HCT116 (cell line): ENCODE data around the gene SMAGP.

ENCODE experiments used
- CBX3 ChIP-seq: IDR thresholded peaks from 2 replicates; pipeline ENCODE4 v1.6.1; 2012; ENCODE audit warnings: low read depth
- JUND ChIP-seq: IDR thresholded peaks from 2 replicates; pipeline ENCODE4 v1.6.1; 2012
- POLR2A ChIP-seq: IDR thresholded peaks from 2 replicates; pipeline ENCODE4 v1.7.0; 2011; ENCODE audit warnings: borderline replicate concordance; ENCODE audit not compliant: insufficient read depth, insufficient read length; ENCODE audit errors: extremely low read depth
- SIN3A ChIP-seq: IDR thresholded peaks from 2 replicates; pipeline ENCODE4 v1.6.1; 2012; ENCODE audit warnings: low read depth
- ZFX ChIP-seq: fragments of 450-650 bp; IDR thresholded peaks from 2 replicates; pipeline ENCODE4 v1.6.1; 2017
- TF ChIP-seq, protein P1 (sequence below), 3 experiments: fragments of 200-600 bp in 1 of 3; sonication (generic) in 1 of 3; IDR thresholded peaks in 2 of 3; conservative IDR thresholded peaks in 1 of 3; 2 replicates each; pipeline ENCODE4 v1.5.1; 2012 to 2017; ENCODE audit warnings: low read depth in 2 of 3, low read length in 2 of 3, antibody characterized with exemption in 1 of 3, borderline replicate concordance in 1 of 3, control low read depth in 1 of 3, mild to moderate bottlenecking in 1 of 3, mixed read lengths in 1 of 3, mixed run types in 1 of 3, moderate library complexity in 1 of 3; ENCODE audit not compliant: insufficient read depth in 1 of 3
- TF ChIP-seq, protein P2 (sequence below): IDR thresholded peaks from 2 replicates; pipeline ENCODE4 v1.6.1; 2012

DNA sequence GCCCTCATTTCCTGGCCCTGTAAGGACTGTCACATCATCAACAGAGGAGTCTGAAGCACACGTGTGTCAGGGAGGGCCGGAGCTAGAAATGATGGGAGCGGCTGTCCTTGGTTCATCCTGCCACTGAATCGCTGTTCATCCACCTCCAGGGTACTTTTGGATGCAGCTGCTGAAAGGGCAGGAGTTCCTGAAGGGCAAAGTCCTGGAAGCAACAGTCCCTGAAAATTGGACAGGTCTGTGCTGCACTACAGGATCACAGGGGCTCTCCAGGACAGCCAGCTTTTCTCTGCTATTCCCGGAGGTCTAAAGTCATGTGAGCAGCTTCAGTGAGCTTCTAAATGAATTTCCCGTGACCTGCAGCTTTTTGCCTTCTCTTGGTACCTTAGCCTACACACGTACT lies 70.1 kb downstream of the SMAGP start:
- TF ChIP-seq JUND (no peak), POLR2A (no peak), CBX3 (no peak), ZFX (no peak), SIN3A (no peak)
- TF ChIP-seq, protein P1, sequence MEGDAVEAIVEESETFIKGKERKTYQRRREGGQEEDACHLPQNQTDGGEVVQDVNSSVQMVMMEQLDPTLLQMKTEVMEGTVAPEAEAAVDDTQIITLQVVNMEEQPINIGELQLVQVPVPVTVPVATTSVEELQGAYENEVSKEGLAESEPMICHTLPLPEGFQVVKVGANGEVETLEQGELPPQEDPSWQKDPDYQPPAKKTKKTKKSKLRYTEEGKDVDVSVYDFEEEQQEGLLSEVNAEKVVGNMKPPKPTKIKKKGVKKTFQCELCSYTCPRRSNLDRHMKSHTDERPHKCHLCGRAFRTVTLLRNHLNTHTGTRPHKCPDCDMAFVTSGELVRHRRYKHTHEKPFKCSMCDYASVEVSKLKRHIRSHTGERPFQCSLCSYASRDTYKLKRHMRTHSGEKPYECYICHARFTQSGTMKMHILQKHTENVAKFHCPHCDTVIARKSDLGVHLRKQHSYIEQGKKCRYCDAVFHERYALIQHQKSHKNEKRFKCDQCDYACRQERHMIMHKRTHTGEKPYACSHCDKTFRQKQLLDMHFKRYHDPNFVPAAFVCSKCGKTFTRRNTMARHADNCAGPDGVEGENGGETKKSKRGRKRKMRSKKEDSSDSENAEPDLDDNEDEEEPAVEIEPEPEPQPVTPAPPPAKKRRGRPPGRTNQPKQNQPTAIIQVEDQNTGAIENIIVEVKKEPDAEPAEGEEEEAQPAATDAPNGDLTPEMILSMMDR (IDR thresholded peaks at IDR 0.05 in 2 of 3, conservative IDR thresholded peaks at IDR 0.05 in 1 of 3; ENCODE audit: borderline replicate concordance in 1 of 3, insufficient read depth in 1 of 3, low read depth in 2 of 3, low read length in 2 of 3), result no peak
- TF ChIP-seq, protein P2, sequence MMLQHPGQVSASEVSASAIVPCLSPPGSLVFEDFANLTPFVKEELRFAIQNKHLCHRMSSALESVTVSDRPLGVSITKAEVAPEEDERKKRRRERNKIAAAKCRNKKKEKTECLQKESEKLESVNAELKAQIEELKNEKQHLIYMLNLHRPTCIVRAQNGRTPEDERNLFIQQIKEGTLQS, result no peak
